IPS-18c (cell line): Measurements from ENCODE around the gene AP2B1.
A peak's percentile ranks its signal among the peaks of the same experiment; 100 is the strongest.

Source experiments
- H3K4me3 ChIP-seq: 2 replicates; pipeline ENCODE4 v1.7.0; 2013; ENCODE audit warnings: low read depth, mild to moderate bottlenecking, low read length, moderate library complexity; ENCODE audit not compliant: insufficient read depth
- H3K9me3 ChIP-seq: one replicate; pipeline ENCODE4 v1.6.1; 2013; ENCODE audit warnings: mild to moderate bottlenecking, low read length, moderate library complexity; ENCODE audit not compliant: control insufficient read depth, insufficient read depth

Gene AP2B1

DNA sequence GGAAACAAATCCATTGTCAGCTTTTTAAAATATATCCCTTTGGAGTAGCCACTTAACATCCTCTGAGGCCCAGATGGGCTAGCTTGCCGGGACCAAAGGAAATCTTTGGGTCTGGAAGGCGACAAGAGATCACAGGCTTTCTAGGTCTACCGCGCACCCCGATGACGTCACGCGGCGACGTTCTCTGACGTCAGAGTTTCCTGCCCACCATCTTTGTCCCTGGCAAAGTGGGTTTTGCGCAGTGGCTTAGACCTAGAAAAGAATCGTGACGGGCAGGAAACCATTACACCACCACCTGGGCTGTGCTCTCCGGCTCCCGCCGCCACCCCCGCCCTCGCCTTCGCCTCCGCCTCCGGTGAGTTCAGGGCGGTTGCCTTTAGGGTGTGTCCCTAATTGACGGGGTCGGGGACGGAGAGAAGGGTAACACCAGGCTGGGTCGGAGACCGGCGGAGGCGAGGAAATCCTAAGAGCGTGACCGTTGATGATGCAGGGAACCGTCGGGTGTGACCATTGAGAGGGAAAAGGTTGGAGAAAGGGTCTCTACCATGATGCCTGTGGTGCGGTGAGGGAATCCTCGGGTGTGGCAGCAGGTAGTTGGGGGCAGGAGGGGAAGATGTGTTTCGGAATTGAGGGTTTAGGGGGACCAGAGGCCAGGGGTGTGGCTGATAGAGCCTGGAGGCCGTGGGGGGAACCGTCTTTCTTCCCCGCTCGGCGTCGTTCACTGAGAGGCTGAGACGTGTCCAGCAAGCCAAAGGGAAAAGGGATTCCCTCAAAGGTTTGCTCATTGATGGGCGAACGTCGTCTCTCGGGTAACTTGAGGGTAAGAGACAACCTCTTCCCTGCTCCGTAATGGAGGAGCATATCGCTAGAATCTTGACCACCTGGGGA lies at the start of gene AP2B1:
AP2B1 (plus strand) TSS at position 249 of the 888 bp plus-strand sequence. CDS start 6,709 bp downstream, outside the sequence.
- H3K9me3 ChIP-seq, result no peaks in the 10 kb centered on the region
- H3K4me3 ChIP-seq, result peak within 1 kb of the TSS; percentile 96

DNA sequence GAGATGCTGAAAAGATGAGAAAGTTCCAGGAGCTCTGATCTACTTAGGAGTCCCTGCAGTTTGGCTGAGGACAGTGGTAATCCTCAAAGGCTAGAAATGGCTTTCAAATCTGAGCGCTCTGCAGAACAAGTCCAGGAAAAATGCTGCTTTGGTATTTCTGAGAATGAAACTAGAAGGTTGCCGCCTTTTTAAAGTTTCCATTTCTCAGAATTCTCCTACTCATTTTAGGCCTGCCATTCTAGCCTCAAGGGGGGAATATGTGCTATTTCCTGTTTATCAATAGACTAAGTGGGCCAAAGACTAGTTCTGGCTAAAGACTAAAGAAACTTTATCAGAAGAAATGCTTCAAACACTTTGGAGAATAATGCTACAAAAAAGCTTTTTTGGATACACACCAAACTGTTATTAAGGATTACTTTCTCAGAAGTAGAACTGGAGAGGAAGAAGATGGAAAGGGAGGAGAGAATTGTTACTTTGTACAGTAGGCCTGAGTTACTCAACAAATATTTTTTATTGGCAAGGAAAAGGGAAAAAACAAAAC lies 49.5 kb upstream of the AP2B1 start, which contains the start of gene SLFN12L:
SLFN12L (minus strand) TSS at position 78 of the 541 bp plus-strand sequence. CDS start 15,314 bp downstream, outside the sequence.
- Histone ChIP-seq H3K9me3 (no peaks in the 10 kb centered on the region), H3K4me3 (no peak within 1 kb of the TSS)

DNA sequence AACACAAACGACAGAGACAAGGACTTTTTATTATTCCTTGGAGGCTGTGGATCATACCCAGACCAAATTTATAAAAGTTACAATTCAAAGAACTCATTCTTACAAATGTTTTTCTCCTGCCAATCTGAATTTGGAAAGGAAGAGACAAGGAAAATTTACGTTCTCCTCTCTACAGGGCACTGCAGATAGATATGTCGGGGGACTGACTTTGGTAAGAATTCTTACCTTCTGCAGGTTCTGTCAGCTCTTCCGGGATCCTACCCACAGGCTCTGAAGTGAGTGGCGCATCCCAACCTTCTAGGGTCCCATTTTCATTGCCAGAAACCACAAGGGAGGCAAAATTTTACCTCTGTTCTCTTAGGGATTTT lies 47.5 kb upstream of the AP2B1 start:
- H3K9me3 ChIP-seq, result no peaks in the 10 kb centered on the region
- H3K4me3 ChIP-seq, result no peak overlapping the region

DNA sequence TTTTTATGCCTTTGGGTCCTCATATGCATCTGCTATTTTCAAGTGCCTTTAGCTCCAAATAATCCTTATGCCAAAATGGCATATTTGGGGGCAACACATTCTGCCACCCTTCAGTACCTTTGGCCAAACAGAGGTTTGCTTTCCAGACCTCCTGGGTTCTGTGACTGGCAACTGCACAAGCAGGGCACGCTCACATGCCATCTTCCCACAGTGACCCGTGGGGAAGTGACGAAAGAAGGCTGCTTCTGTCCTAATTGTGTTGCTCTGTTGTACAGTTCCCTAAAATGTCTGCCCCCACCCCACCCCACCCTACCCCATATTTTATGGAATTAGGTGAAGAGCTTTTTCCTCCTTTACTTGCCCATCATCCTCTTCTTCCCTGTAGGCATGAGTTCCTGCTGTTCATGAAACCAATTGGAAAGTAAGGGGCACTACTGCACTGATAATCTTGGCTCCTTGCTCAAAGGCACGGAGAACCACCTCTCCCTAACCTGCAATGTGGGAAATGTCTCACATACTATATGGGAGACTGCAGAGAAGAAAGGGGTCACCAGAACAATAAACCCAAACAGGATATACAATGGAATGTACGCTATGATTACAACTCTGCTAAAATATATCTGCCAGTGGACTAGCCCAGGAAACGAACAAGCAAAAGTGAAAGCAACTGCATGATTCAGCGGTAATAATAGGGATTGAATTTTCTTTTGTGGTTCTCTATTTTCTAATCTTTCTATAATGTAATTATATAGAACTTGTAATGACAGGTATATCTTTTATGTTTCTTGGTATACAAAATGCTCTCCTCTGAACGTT lies 46.3 kb upstream of the AP2B1 start:
- H3K4me3 ChIP-seq, result no peak overlapping the region

GRCh38 chr17:35541434-35541833 lies 45.7 kb upstream of the AP2B1 start:
- Histone ChIP-seq H3K9me3 (no peaks in the 10 kb centered on the region), H3K4me3 (no peak overlapping the region)

More for the DNA sequence above, 46.3 kb upstream of the AP2B1 start:
- H3K9me3 ChIP-seq, result no peaks in the 10 kb centered on the region

GRCh38 chr17:35542990-35543389 lies 44.1 kb upstream of the AP2B1 start:
- no peak overlapping the region for H3K4me3 ChIP-seq
- H3K9me3 ChIP-seq, result no peaks in the 10 kb centered on the region

GRCh38 chr17:35543856-35544255 lies 43.3 kb upstream of the AP2B1 start:
- Histone ChIP-seq H3K4me3 (no peak overlapping the region), H3K9me3 (no peaks in the 10 kb centered on the region)

- no peak overlapping the region for H3K4me3 ChIP-seq
- H3K9me3 ChIP-seq, result no peaks in the 10 kb centered on the region
These were observed 42.0 kb upstream of the AP2B1 start for GRCh38 chr17:35545150-35545549.

DNA sequence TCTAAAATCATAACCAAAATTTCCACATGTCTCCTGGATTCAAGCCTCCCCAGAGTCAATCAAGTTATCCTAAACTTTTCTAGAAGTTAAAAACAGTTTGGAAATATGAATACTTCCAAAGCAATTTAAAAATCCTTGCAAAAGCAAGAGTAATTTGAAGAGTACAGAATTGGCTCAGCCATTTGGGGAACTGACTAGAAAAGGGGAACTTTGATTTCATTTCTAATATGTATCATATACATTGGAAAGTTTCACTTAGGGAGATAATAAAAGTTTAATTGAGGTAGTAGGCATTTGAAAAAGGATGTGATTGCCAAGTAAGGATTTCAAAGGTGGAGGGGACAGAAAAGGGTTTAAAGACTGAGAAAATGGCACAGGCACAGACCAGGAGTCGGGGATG lies 40.6 kb upstream of the AP2B1 start:
- H3K4me3 ChIP-seq, result no peak overlapping the region
- H3K9me3 ChIP-seq, result no peaks in the 10 kb centered on the region

GRCh38 chr17:35548208-35548810 lies 38.8 kb upstream of the AP2B1 start:
- no peak overlapping the region for H3K4me3 ChIP-seq
- H3K9me3 ChIP-seq, result no peaks in the 10 kb centered on the region

- H3K9me3 ChIP-seq, result no peaks in the 10 kb centered on the region
These were observed 38.1 kb upstream of the AP2B1 start for GRCh38 chr17:35548978-35549377.

GRCh38 chr17:35553310-35553709 lies 33.8 kb upstream of the AP2B1 start:
- Histone ChIP-seq H3K9me3 (no peaks in the 10 kb centered on the region), H3K4me3 (no peak overlapping the region)

More at GRCh38 chr17:35548978-35549377, 38.1 kb upstream of the AP2B1 start:
- no peak overlapping the region for H3K4me3 ChIP-seq

DNA sequence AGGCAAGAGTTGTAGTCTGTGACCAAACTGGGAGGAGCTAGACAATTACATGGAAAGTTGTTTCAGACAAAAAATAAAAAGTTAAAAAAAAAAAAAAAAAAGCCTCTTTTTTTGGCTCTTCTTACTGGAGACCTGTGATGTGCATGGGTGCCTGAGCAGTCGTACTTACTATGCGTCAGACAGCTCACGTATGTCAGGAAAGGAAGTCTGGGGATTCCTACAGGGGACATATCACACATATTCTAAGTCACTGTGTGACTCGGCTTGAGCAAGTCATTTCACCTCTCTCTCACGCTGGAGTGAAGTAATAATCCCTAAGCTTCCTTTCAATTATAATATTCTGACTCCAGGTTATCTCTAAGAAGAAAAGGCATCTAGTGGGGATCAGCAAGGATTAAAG lies 32.5 kb upstream of the AP2B1 start:
- Histone ChIP-seq H3K4me3 (no peak overlapping the region), H3K9me3 (no peaks in the 10 kb centered on the region)

GRCh38 chr17:35555691-35556090 lies 31.4 kb upstream of the AP2B1 start:
- H3K9me3 ChIP-seq, result no peaks in the 10 kb centered on the region
- no peak overlapping the region for H3K4me3 ChIP-seq

DNA sequence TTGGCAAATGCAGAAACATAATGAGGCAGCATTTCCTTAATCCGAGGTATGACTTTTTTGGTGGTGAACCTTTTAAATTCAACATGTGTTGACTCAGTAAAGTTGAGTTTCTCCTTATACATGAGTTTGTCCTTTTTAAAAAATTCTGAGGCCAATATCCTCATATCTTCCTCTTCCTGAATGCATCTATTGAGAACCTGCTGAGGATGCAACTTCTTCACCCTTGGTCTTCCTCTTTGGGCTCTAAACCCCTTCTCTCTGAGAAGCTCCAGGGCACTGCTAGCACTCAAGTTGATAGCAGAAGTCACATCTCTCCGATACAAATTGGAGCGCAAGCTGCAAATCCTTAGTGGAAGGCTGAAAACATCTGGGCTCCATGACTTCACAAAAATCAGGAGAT lies 29.8 kb upstream of the AP2B1 start:
- H3K9me3 ChIP-seq, result no peaks in the 10 kb centered on the region
- no peak overlapping the region for H3K4me3 ChIP-seq

GRCh38 chr17:35559495-35560210 lies 27.5 kb upstream of the AP2B1 start:
- no peak overlapping the region for H3K4me3 ChIP-seq

DNA sequence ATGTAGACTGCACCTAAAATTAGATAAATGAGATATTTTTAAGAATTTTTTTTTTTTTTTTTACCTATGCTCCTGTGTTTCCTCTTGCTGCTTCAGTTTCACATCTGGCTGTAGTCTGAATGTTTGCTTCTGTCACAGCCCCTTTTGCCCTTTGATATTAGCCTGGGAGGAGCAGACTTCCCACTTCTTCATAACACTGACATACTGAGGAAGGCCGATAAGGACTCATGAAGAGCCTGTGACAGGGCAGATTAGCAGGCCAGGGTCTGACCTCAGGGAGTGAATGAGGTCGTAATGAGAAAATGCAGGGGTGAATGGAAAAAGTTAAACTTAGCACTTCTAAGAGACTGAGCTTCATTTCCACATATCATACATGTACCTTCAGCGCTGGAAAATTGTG lies 26.4 kb upstream of the AP2B1 start, which contains the start of gene SLFN14:
SLFN14 (minus strand) TSS at position 117 of the 400 bp plus-strand sequence. CDS start 2,757 bp downstream, outside the sequence.
- no peaks in the 10 kb centered on the region for H3K9me3 ChIP-seq
- no peak within 1 kb of the TSS for H3K4me3 ChIP-seq

More at GRCh38 chr17:35559495-35560210, 27.5 kb upstream of the AP2B1 start:
- H3K9me3 ChIP-seq, result no peaks in the 10 kb centered on the region
